Dermis microvascular lymphatic vessel endothelial cell (primary cell): Measurements from ENCODE around the gene COL5A1. TPM values are rescaled to one million over a fixed set of nuclear protein-coding genes. Genes with fewer than 3 reads are reported as not detected.

Source experiments
- DNase-seq, 2 donors: peaks; one replicate each; pipeline versions ENCODE4 v3.0.0 to v3.0.0-alpha.2; 2010; ENCODE audit warnings: low read depth in 2 of 2
- total RNA-seq: library from RNA; depleted of rRNA; stranded (reverse); fragments of >200 nt; gene quantifications from 2 replicates; pipeline ENCODE4 v1.2.1, GENCODE V29; 2014

COL5A1 gene
- total RNA-seq, 1 donor from 2014 or later, result 1.2 TPM

GRCh38 chr9:134625361-134626068, 16.1 kb upstream of the COL5A1 start:
- peak in 1 of 2 donors; percentile 37 for DNase-seq

- DNase-seq, result no peak
Measured at GRCh38 chr9:134626069-134626423, 15.6 kb upstream of the COL5A1 start.

- no peak for DNase-seq
Measured at GRCh38 chr9:134626571-134627416, 14.8 kb upstream of the COL5A1 start.

- DNase-seq, result no peak
Measured at GRCh38 chr9:134627417-134628353, 13.9 kb upstream of the COL5A1 start.

GRCh38 chr9:134628354-134628736, 13.3 kb upstream of the COL5A1 start:
- DNase-seq, result no peak

GRCh38 chr9:134629061-134629585, 12.5 kb upstream of the COL5A1 start:
- DNase-seq, result no peak

- no peak for DNase-seq
Measured at GRCh38 chr9:134629586-134630392, 11.8 kb upstream of the COL5A1 start.

- no peak for DNase-seq
Measured at GRCh38 chr9:134630393-134630790, 11.2 kb upstream of the COL5A1 start.

- DNase-seq, result no peak
Measured at GRCh38 chr9:134630861-134631260, 10.7 kb upstream of the COL5A1 start.

- DNase-seq, result no peak
Measured at GRCh38 chr9:134631881-134632280, 9.7 kb upstream of the COL5A1 start.

- DNase-seq, result no peak
Measured at GRCh38 chr9:134632329-134632728, 9.3 kb upstream of the COL5A1 start.

- DNase-seq, result no peak
Measured at GRCh38 chr9:134633362-134634142, 8.1 kb upstream of the COL5A1 start.

- no peak for DNase-seq
Measured at GRCh38 chr9:134634176-134634575, 7.4 kb upstream of the COL5A1 start.

- no peak for DNase-seq
Measured at GRCh38 chr9:134634667-134635230, 6.9 kb upstream of the COL5A1 start.

- DNase-seq, result no peak
Measured at GRCh38 chr9:134635351-134636148, 6.1 kb upstream of the COL5A1 start.

GRCh38 chr9:134636149-134636507, 5.5 kb upstream of the COL5A1 start:
- no peak for DNase-seq

- DNase-seq, result no peak
Measured at GRCh38 chr9:134637241-134637640, 4.4 kb upstream of the COL5A1 start.

- peak in 1 of 2 donors; percentile 76 for DNase-seq
Measured at GRCh38 chr9:134637696-134638501, 3.7 kb upstream of the COL5A1 start.
